Measurements from ENCODE around the gene CAMSAP1. TPM values are rescaled to one million over a fixed set of nuclear protein-coding genes. Genes with fewer than 3 reads are reported as not detected.

Gene CAMSAP1
- total and polyA plus RNA-seq, 9 of the 15 experiments (the other 6 are each of a cell fraction or from before 2014, with no cell fraction given): 1.5 to 28.8 (median 14.3) TPM

GRCh38 chr9:135908093-135908753, 877 bp upstream of the CAMSAP1 start (continued):
- TF ChIP-seq, protein P1, sequence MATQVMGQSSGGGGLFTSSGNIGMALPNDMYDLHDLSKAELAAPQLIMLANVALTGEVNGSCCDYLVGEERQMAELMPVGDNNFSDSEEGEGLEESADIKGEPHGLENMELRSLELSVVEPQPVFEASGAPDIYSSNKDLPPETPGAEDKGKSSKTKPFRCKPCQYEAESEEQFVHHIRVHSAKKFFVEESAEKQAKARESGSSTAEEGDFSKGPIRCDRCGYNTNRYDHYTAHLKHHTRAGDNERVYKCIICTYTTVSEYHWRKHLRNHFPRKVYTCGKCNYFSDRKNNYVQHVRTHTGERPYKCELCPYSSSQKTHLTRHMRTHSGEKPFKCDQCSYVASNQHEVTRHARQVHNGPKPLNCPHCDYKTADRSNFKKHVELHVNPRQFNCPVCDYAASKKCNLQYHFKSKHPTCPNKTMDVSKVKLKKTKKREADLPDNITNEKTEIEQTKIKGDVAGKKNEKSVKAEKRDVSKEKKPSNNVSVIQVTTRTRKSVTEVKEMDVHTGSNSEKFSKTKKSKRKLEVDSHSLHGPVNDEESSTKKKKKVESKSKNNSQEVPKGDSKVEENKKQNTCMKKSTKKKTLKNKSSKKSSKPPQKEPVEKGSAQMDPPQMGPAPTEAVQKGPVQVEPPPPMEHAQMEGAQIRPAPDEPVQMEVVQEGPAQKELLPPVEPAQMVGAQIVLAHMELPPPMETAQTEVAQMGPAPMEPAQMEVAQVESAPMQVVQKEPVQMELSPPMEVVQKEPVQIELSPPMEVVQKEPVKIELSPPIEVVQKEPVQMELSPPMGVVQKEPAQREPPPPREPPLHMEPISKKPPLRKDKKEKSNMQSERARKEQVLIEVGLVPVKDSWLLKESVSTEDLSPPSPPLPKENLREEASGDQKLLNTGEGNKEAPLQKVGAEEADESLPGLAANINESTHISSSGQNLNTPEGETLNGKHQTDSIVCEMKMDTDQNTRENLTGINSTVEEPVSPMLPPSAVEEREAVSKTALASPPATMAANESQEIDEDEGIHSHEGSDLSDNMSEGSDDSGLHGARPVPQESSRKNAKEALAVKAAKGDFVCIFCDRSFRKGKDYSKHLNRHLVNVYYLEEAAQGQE (IDR thresholded peaks at IDR 0.05; ENCODE audit: borderline replicate concordance): no peak
- TF ChIP-seq, protein P1 (CRISPR knock-in tag; IDR thresholded peaks at IDR 0.05; ENCODE audit: low read depth): no peak
- TF ChIP-seq ZBTB7A (IDR thresholded peaks at IDR 0.05; ENCODE audit: borderline replicate concordance, control insufficient read depth, low read depth, low read length) (no peak), MBD2 (IDR thresholded peaks at IDR 0.05; ENCODE audit: borderline replicate concordance, low read depth) (0 out of 2 replicates have a peak, but pooled peaks have one; percentile 11), TSC22D4 (tag; IDR thresholded peaks at IDR 0.05) (no peak), MEF2D (tag; conservative IDR thresholded peaks at IDR 0.05; ENCODE audit: low read depth) (no peak), RFX5 (IDR thresholded peaks at IDR 0.05; ENCODE audit: low read depth, low read length) (no peak), GTF3C2 (IDR thresholded peaks at IDR 0.05; ENCODE audit: borderline replicate concordance, extremely low read depth, insufficient read length) (no peak), E2F4 (CRISPR knock-in tag; IDR thresholded peaks at IDR 0.05; ENCODE audit: low read depth) (no peak), KDM2B (CRISPR knock-in tag; IDR thresholded peaks at IDR 0.05) (no peak), COPS2 (conservative IDR thresholded peaks at IDR 0.05) (no peak), RBBP5 (IDR thresholded peaks at IDR 0.05; ENCODE audit: borderline replicate concordance, insufficient read depth, low read length, poor library complexity, severe bottlenecking) (peak; percentile 67), HMG20A (CRISPR knock-in tag; conservative IDR thresholded peaks at IDR 0.05) (no peak), FUS (optimal IDR thresholded peaks at IDR 0.05; ENCODE audit: low read depth, low read length) (no peak)
- TF ChIP-seq, protein P2, sequence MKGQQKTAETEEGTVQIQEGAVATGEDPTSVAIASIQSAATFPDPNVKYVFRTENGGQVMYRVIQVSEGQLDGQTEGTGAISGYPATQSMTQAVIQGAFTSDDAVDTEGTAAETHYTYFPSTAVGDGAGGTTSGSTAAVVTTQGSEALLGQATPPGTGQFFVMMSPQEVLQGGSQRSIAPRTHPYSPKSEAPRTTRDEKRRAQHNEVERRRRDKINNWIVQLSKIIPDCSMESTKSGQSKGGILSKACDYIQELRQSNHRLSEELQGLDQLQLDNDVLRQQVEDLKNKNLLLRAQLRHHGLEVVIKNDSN (CRISPR knock-in tag; IDR thresholded peaks at IDR 0.05): no peak
